Measurements from ENCODE around the gene PRKX. TPM values are rescaled to one million over a fixed set of nuclear protein-coding genes. Genes with fewer than 3 reads are reported as not detected.
"Not testable (repeated sequence)": the region's sequence is repeated elsewhere in the genome, so short reads cannot be mapped to it uniquely, and the experiment has no call there.

The PRKX gene
- total RNA-seq, 4 donors from 2014 or later: 27.8 to 43.7 (median 41.2) TPM

- H3K36me3 ChIP-seq: no peaks in the 10 kb centered on the region
- no peak for DNase-seq (ENCODE audit: low spot score in 2 of 2)
- no peaks in the 10 kb centered on the region for H3K27me3 ChIP-seq
- whole genome bisulfite sequencing: 47% methylated on average over 9 of the region's 9 CpGs
- TF ChIP-seq, protein P1, sequence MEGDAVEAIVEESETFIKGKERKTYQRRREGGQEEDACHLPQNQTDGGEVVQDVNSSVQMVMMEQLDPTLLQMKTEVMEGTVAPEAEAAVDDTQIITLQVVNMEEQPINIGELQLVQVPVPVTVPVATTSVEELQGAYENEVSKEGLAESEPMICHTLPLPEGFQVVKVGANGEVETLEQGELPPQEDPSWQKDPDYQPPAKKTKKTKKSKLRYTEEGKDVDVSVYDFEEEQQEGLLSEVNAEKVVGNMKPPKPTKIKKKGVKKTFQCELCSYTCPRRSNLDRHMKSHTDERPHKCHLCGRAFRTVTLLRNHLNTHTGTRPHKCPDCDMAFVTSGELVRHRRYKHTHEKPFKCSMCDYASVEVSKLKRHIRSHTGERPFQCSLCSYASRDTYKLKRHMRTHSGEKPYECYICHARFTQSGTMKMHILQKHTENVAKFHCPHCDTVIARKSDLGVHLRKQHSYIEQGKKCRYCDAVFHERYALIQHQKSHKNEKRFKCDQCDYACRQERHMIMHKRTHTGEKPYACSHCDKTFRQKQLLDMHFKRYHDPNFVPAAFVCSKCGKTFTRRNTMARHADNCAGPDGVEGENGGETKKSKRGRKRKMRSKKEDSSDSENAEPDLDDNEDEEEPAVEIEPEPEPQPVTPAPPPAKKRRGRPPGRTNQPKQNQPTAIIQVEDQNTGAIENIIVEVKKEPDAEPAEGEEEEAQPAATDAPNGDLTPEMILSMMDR (IDR thresholded peaks at IDR 0.05): no peak
- TF ChIP-seq POLR2AphosphoS5 (IDR thresholded peaks at IDR 0.05) (no peak), EP300 (IDR thresholded peaks at IDR 0.05) (no peak), POLR2A (IDR thresholded peaks at IDR 0.05) (no peak)
- peak overlapping the region; percentile 23 for H3K4me3 ChIP-seq
- no peaks in the 10 kb centered on the region for H3K4me1 ChIP-seq
- H3K9me3 ChIP-seq: no peaks in the 10 kb centered on the region
- H3K27ac ChIP-seq: peak overlapping the region; percentile 29
These were observed 13.5 kb downstream of the PRKX start for GRCh38 chrX:3699821-3700381.

- 70% methylated on average over 16 of the region's 16 CpGs for WGBS
- H3K4me3 ChIP-seq: no peak overlapping the region
- H3K27me3 ChIP-seq: no peaks in the 10 kb centered on the region
- no peaks in the 10 kb centered on the region for H3K4me1 ChIP-seq
- no peaks in the 10 kb centered on the region for H3K9me3 ChIP-seq
- no peak for DNase-seq (ENCODE audit: low spot score in 2 of 2)
- peak overlapping the region; percentile 54 for H3K27ac ChIP-seq
- TF ChIP-seq, protein P1 (IDR thresholded peaks at IDR 0.05): no peak
- no peak for TF ChIP-seq POLR2AphosphoS5 (IDR thresholded peaks at IDR 0.05)
- TF ChIP-seq EP300 (IDR thresholded peaks at IDR 0.05): no peak
- no peak for TF ChIP-seq POLR2A (IDR thresholded peaks at IDR 0.05)
- H3K36me3 ChIP-seq: no peaks in the 10 kb centered on the region
These were observed 15.7 kb downstream of the PRKX start for GRCh38 chrX:3697701-3698279.

- no peak overlapping the region for H3K4me3 ChIP-seq
- DNase-seq (ENCODE audit: low spot score in 2 of 2): no peak
- no peaks in the 10 kb centered on the region for H3K9me3 ChIP-seq
- H3K36me3 ChIP-seq: no peaks in the 10 kb centered on the region
- H3K4me1 ChIP-seq: no peaks in the 10 kb centered on the region
- TF ChIP-seq POLR2A (IDR thresholded peaks at IDR 0.05) (no peak), EP300 (IDR thresholded peaks at IDR 0.05) (no peak), POLR2AphosphoS5 (IDR thresholded peaks at IDR 0.05) (no peak)
- TF ChIP-seq, protein P1 (IDR thresholded peaks at IDR 0.05): no peak
- H3K27ac ChIP-seq: peak overlapping the region; percentile 54
- no peaks in the 10 kb centered on the region for H3K27me3 ChIP-seq
- WGBS: 84% methylated on average over 9 of the region's 9 CpGs
These were observed 16.2 kb downstream of the PRKX start for GRCh38 chrX:3697220-3697684.

DNA sequence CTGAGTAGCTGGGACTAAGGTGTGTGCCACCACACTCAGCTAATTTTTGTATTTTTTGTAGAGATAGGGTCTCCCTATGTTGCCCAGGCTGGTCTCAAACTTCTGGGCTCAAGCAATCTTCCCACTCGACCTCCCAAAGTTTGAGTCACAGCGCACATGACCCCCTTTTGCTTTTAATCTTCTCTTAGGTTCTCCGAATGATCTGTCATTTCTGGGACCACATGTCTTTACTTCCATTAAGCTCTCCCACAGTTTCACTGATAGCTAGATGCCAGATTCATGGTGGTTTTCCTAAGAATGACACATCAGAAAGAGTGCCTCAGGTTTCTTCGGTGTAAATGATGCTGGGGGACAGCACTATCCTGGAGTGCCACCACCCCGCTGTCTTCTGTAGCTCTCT, 17.9 kb downstream of the PRKX start:
- TF ChIP-seq, protein P1 (IDR thresholded peaks at IDR 0.05): no peak
- no peak for TF ChIP-seq EP300 (IDR thresholded peaks at IDR 0.05)
- no peak for TF ChIP-seq POLR2A (IDR thresholded peaks at IDR 0.05)
- no peak for TF ChIP-seq POLR2AphosphoS5 (IDR thresholded peaks at IDR 0.05)
- no peak for DNase-seq (ENCODE audit: low spot score in 2 of 2)
- WGBS: 88% methylated on average over 5 of the region's 5 CpGs
- H3K36me3 ChIP-seq: no peaks in the 10 kb centered on the region
- no peak overlapping the region for H3K27ac ChIP-seq
- H3K4me3 ChIP-seq: no peak overlapping the region
- H3K9me3 ChIP-seq: no peaks in the 10 kb centered on the region
- no peaks in the 10 kb centered on the region for H3K27me3 ChIP-seq
- H3K4me1 ChIP-seq: no peaks in the 10 kb centered on the region

DNA sequence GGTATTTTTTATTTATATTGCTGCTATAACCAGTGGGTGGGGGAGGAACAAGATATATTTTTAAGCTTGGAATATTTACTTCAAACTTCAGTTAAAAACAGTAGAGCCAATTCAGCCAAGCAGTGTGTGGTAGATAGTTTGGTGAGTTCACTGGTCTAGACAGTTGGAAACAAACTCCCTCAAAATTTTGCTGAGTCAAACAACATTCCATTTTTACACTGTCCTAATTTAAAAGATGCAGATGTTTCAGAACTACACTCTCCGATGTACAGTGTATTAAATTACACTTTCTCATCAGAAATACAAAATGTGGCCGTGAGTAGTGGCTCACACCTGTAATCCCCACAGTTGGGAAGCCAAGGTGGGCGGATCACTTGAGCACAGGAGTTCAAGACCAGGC, 23.3 kb downstream of the PRKX start:
- H3K27me3 ChIP-seq: no peaks in the 10 kb centered on the region
- no peaks in the 10 kb centered on the region for H3K4me1 ChIP-seq
- H3K4me3 ChIP-seq: no peak overlapping the region
- no peaks in the 10 kb centered on the region for H3K9me3 ChIP-seq
- no peaks in the 10 kb centered on the region for H3K36me3 ChIP-seq
- no peak overlapping the region for H3K27ac ChIP-seq
- DNase-seq (ENCODE audit: low spot score in 2 of 2): no peak
- WGBS: 60% methylated on average over 3 of the region's 3 CpGs
- no peak for TF ChIP-seq POLR2AphosphoS5 (IDR thresholded peaks at IDR 0.05)
- TF ChIP-seq POLR2A (IDR thresholded peaks at IDR 0.05): no peak
- TF ChIP-seq EP300 (IDR thresholded peaks at IDR 0.05): no peak
- TF ChIP-seq, protein P1 (IDR thresholded peaks at IDR 0.05): no peak

DNA sequence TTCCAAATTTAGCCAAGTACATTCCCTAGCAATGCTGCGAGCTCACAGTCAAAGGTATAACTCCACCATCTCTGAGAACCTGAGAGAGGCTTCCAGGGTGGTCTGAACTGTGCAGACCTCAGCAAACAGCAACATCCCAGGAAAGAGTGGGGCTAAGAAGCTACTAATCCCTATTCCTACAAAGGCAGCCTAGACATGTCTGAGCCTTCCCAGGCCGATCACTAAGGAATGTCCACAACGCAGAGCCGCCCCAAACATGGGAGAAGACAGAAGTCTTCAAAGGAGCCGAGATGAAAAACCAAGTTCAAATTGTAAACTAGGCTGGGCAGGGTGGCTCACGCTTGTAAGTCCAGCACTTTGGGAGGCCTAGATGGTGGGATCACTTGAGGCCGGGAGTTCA, 30.2 kb downstream of the PRKX start:
- not testable (repeated sequence) for H3K9me3 ChIP-seq; H3K27ac ChIP-seq; H3K4me3 ChIP-seq; DNase-seq (ENCODE audit: low spot score in 2 of 2); H3K36me3 ChIP-seq; H3K27me3 ChIP-seq; H3K4me1 ChIP-seq
- 76% methylated on average over 7 of the region's 7 CpGs for WGBS
